ENCODE results near the gene VEGFB. TPM values are rescaled to one million over a fixed set of nuclear protein-coding genes. Genes with fewer than 3 reads are reported as not detected.
"Not testable (repeated sequence)": the region's sequence is repeated elsewhere in the genome, so short reads cannot be mapped to it uniquely, and the experiment has no call there.

Gene VEGFB
- total and polyA plus RNA-seq, 2 of the 4 experiments (the other 2 are of a cell fraction), result 3.0 to 25.1 TPM

- TF ChIP-seq CEBPB (IDR thresholded peaks at IDR 0.05; ENCODE audit: low read depth, low read length) (no peak), RFX5 (IDR thresholded peaks at IDR 0.05; ENCODE audit: low read depth, low read length) (no peak), FOS (IDR thresholded peaks at IDR 0.05; ENCODE audit: low read depth, low read length) (peak; percentile 86)
Measured at GRCh38 chr11:64245797-64246620, 11.6 kb downstream of the VEGFB start (continued).

GRCh38 chr11:64246621-64246870 lies 12.2 kb downstream of the VEGFB start:
- TF ChIP-seq MXI1 (IDR thresholded peaks at IDR 0.05; ENCODE audit: borderline replicate concordance, low read depth, low read length), result peak; percentile 50; the same call in 1 of the 2 replicates

More at GRCh38 chr11:64246621-64246870, 12.2 kb downstream of the VEGFB start:
- Histone ChIP-seq H4K20me1 (ENCODE audit: insufficient read depth, low read length) (peaks cover 26% of the 10 kb centered on the region), H3K27ac (ENCODE audit: insufficient read depth, low read length) (peak overlapping the region; percentile 98; the same call in 1 of the 2 replicates), H3K79me1 (ENCODE audit: low read depth in 1 of 2, low read length in 2 of 2) (peaks cover 8 to 35% of the 10 kb centered on the region in 2 experiments; a peak in 3 of 4 replicates), H3K36me3 (ENCODE audit: control insufficient read depth, insufficient read depth, low read length) (peaks cover 12% of the 10 kb centered on the region), H3K4me3 (ENCODE audit: insufficient read depth, low read depth, low read length) (peak overlapping the region; percentile 95)
- WGBS, 2 experiments (ENCODE audit: extremely low coverage in 2 of 2, insufficient read length in 1 of 2), result no CpG with 5 or more reads among the region's 43 CpGs
- H3K14ac ChIP-seq (replicated peaks; ENCODE audit: low read depth, low read length); H4K8ac ChIP-seq (ENCODE audit: low read depth in 2 of 2, low read length in 2 of 2); H3K18ac ChIP-seq (ENCODE audit: low read depth, low read length); H3K9ac ChIP-seq (ENCODE audit: low read depth, low read length); BruUV-seq (replicated peaks); H3K4me2 ChIP-seq (ENCODE audit: low read depth, low read length); H2AFZ ChIP-seq (replicated peaks; ENCODE audit: low read length, poor library complexity); H3K23ac ChIP-seq (ENCODE audit: low read depth, low read length); H3K56ac ChIP-seq (ENCODE audit: extremely low read depth, insufficient read depth, low read length); H4K91ac ChIP-seq (ENCODE audit: insufficient read depth, low read depth, low read length); H3K4ac ChIP-seq (ENCODE audit: low read depth, low read length); H3K27me3 ChIP-seq (ENCODE audit: control insufficient read depth, insufficient read depth, low read length); H3K9me1 ChIP-seq (ENCODE audit: insufficient read depth, low read length); H3K4me1 ChIP-seq (ENCODE audit: control insufficient read depth, insufficient read depth, low read length); H2BK20ac ChIP-seq (ENCODE audit: low read depth, low read length); H4K5ac ChIP-seq (ENCODE audit: low read depth, low read length); H2BK5ac ChIP-seq (ENCODE audit: low read depth, low read length, poor library complexity, severe bottlenecking); intact Hi-C loops (cut with micrococcal nuclease); H3K9me3 ChIP-seq (ENCODE audit: control insufficient read depth, insufficient read depth, low read length); in situ Hi-C loops (cut with MboI; ENCODE audit: low sequenced_read_pairs); H2BK15ac ChIP-seq (ENCODE audit: low read depth, low read length); H2AK5ac ChIP-seq (ENCODE audit: low read depth, low read length); H2AK9ac ChIP-seq (replicated peaks; ENCODE audit: low read depth, low read length, poor library complexity); DNase-seq; H2BK120ac ChIP-seq (ENCODE audit: low read depth, low read length); dilution Hi-C loops (cut with HindIII; ENCODE audit: low sequenced_read_pairs, unreplicated experiment): not testable (repeated sequence)
- ChIA-PET POLR2A (ENCODE audit: unreplicated experiment) (interaction anchor here (1.2 kb wide), 1 partner anchor 23 kb away, joined by 3 read pairs; no protein-coding TSS in a partner anchor), CTCF (interaction anchor here (2.1 kb wide), 1 partner anchor 54 kb away, joined by 7 read pairs; no protein-coding TSS in a partner anchor)
- ATAC-seq (ENCODE audit: low read depth), result peak; percentile 4; the same call in 1 of the 2 replicates
